ENCODE measurements around the gene MAP2K6.

MAP2K6 gene

GRCh38 chr17:69539781-69540319 lies 125.4 kb downstream of the MAP2K6 start:
- no peak for DNase-seq

DNA sequence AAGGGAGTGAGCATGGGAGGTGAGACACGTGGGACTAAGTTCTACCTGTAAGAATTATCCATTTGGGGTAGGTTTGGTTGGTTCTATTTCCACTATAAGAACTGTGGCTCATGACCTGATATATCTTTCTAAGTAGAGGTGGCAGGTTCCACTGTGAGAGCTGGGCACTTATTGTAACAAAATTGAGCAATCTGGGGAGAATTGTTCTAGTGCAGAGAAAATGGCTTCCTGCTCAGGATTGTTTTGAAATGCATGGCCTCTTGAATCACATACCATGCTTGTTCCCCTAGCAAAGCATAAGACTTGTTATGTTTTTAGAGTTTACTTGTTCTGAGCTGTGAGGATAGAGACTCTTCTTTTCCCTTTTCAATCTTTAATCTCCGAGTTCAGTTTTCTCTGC lies 125.9 kb downstream of the MAP2K6 start:
- no peak for DNase-seq

GRCh38 chr17:69547230-69547629 lies 132.7 kb downstream of the MAP2K6 start:
- no peak for DNase-seq

DNA sequence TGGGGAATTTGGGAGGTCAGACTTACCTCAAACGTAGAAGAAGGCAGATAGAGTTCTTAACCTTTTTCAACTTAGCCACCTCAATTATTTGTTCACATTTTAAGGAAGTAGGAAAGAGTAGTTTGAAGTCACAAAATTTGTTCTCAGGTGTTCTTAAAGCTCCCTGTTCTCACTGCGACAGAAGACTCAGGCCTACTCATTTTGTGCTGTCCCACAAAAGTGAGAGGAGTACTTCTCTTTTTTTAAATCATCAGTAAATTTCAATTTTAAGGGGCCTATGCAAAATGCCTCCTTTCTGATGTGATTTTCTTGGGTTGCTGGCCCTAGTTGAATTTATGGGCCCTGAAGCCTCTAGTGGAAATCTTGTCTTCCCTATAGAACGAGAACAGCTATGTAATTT lies 133.4 kb downstream of the MAP2K6 start:
- DNase-seq: no peak

GRCh38 chr17:69551212-69552010 lies 136.9 kb downstream of the MAP2K6 start:
- DNase-seq: no peak

DNA sequence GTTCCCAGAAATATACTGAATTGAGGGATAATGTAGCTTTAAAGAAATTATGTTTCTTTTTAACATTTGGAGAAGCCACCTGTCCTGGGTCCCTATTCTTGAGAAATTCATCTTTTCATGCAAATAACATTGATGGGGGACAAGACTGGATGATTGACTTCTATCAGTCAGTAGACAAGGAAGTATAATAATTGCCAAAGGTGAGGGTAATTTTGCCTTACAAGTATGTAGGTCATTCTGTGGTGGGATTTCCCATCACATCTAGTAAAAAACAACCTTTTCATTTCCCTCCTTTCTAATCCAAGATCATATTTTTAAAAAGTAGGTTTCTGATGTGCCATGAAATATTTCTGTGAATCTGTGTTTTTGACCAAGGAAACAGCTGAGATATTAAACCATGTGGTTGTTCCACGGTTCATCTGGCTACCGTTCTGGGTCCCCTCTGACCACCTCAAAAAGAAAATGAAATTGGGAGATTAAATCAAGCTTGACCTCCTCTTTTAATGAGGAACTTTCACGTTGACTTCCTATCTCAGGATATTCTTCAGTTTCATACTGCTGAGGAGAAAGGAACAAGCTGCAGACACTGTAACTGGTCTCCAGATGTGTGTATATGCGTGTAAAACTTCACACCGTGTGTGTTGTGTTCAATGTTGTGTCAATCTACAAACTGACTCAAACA lies 138.6 kb downstream of the MAP2K6 start:
- DNase-seq: no peak

GRCh38 chr17:69555056-69555455 lies 140.6 kb downstream of the MAP2K6 start:
- DNase-seq: no peak

DNA sequence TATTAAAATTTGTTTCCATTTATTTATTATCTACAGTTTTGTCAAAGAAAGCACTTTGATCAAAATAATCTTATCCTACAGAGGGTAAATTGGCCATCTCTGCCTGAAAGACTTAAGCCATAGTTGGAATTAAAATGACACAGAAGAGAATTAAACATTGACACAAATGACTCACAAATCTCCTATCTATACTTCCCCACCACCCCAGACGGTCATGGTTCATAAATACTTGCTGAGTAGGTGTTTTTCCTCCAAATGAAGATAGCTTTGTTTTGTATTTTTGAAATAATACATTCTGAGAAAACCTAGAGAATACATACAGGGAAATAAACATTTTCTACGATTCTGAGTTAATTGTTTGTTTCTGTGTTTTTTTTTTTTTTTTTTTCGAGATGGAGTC lies 142.8 kb downstream of the MAP2K6 start:
- DNase-seq: no peak

DNA sequence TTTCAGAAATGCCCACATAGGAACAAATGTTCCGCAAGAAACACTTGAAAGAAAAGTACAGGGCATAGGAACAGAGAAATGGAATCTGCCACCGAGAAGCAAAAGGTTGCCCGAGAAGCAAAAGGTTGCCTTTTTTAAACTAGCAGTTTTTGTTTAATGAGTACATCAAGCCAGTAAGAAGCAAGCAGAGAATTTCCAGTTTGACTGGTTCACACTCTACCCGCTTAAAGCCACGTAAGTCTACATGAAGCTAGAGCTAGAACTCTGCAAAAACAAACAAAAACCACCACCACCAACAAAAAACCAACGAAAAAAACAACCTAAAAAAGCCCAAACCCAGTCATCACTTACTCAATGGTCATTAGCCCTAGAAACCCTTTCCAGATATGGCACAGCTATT lies 144.3 kb downstream of the MAP2K6 start:
- no peak for DNase-seq

DNA sequence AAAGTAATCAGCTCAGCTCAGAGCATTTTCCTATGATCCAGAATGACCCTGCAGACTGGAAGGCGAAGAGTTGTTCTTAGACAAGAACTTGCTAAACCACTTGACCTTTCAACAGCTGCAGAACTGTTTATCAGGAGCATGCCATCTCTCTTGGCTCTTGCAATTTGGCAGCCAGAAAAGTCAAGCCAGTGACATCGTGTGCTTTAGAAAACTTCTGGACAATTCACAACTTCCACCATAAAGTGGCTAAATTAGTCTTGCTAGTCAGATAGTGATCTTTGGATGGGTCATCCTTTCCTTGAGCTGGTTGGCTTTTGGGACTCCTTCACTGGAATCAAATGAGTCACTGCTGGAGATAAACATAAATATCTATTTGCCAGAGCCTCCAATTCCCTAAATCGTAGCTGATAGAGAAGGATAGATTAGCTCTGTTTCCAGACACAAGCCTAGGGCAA lies 146.5 kb downstream of the MAP2K6 start:
- no peak for DNase-seq

- DNase-seq: no peak
Observed at GRCh38 chr17:69561462-69561861, 147.0 kb downstream of the MAP2K6 start.

DNA sequence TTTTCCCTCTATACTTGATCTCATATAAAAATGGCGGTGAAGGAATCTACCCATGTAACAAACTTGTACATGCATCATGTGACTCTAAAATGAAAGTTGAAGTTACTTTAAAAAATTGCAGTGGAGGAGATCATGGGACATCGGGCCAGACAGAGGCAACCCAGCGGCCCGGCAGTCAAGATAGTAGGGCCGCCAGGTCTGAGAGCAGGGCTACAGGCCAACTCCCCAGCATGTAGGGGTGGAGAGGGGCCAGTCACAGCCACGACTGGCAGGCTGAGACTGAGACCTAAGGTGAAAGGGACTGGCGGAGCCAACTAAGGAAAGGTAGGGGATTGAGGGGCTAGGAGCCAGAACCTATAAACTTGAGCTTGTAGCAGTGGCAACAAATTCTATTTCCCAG lies 150.9 kb downstream of the MAP2K6 start:
- DNase-seq: no peak

DNA sequence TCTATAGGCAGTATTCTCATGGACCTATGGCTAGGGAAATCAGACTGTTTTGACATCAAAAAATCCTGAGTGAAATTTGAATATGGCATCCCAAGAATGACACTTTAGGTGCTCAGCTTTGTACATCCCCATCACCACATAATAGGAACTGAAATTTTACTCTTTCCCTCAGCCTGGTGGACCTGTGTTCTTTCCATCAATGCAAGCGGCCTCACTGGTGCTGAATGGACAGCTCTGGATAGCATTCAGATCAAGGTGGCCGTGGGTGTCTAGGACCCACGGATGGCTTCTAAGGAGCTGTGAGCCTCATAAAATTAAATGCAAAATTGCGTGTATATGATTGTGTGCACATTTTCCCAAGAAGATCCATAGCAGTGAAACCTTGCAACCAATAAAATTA lies 152.6 kb downstream of the MAP2K6 start:
- no peak for DNase-seq

GRCh38 chr17:69572747-69573146 lies 158.2 kb downstream of the MAP2K6 start:
- DNase-seq: no peak

- DNase-seq: no peak
Observed at GRCh38 chr17:69573396-69573795, 158.9 kb downstream of the MAP2K6 start.

- no peak for DNase-seq
Observed at GRCh38 chr17:69574257-69575197, 160.0 kb downstream of the MAP2K6 start.

GRCh38 chr17:69575346-69575761 lies 160.9 kb downstream of the MAP2K6 start:
- no peak for DNase-seq

DNA sequence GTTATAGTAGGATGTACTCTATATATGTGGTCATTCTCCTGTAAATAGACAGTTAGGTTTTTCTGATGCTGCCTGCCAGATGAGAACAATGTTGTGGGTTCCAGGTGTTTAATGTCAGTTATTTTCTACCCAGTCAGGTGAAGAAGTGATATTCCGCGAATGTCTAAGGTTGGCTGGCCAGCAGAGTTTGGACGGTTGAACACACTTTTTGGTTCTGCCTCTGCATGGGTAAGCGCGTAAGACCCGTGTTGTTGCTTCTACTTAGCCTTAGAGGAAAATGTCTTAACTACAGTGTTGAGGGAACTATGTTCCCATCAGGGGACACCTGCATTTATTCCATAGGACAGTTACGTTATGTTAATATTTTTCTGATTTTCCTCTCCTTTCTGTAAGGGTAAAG lies 162.6 kb downstream of the MAP2K6 start:
- DNase-seq: no peak

DNA sequence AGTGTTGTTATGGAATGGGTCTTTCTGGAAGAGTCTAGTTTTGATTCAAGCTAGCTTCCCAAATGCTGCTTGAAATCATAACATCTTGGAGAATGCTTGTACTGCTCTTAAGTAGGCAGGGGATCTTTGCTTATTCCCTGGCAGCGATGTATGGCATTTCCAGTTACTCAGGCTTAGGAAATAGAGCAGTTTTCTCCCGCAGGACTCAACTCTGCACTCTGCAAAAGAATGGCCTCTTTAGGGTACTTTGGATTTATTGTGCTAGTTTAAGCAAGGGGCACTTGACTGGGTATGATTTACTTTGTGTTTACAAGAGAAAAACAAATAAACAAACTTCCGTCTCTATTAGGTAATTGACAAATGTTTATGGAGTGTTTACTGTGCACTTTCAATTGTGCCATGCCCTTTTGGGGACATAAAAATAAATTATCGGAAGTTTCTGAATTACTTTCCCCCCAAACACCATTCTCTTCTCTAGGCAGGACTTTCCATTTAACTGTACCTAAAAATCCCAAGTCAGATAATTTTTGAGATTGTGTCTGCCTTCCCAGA lies 164.0 kb downstream of the MAP2K6 start:
- DNase-seq: no peak

- no peak for DNase-seq
Observed at GRCh38 chr17:69579961-69580677, 165.6 kb downstream of the MAP2K6 start.

DNA sequence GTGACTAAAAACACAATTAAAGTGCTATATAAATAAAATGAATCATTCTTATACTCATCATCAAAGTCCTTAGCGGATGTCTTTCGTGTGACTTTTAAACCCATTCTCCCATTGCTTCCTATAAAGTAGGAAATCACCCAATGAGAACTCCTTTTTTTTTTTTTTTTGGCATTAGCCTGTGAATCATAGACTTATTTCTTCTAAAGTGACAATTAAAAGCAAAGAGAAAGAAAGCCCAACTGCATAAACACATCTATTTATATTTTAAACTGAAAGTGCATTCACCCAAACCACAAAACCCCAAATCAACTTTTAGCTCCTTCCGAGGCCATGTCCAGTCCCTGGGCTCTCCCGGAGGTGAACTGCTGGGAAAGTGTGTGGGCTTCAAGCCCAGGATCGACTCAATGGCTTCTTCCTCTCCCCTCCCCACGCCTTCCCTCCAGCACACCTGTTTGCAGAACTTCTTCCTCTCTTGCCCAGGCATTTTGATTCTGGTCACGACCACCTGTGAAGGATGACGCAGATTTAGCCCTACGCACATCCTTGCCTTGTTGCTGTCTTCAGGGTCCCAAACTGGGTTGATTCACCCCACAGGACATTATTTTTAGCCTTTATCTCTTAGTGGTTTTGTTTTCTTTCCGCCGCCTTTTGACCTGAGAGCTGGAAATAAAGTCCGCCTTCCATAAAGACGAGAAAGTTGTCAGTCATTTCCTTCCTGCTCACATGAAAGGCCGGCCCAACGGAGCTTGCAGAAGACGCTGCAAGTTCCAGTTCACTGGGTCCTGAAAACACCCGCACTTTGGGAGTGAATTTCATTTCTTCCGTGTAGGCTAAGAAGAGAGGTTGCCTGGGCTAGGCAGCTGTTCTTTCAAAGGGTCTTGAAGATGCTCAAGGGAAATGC lies 166.8 kb downstream of the MAP2K6 start:
- no peak for DNase-seq

Measured in NCI-H1092 (cell line).